NOMO-1 treated with DMSO at 0.1 percent for 48 hours (cell line): Measurements from ENCODE around the gene FAF1.
"Not testable (repeated sequence)": the region's sequence is repeated elsewhere in the genome, so short reads cannot be mapped to it uniquely, and the experiment has no call there.

ENCODE experiments used
- DNase-seq: peaks from one replicate; lab custom pipeline; 2025; ENCODE audit not compliant: unreplicated experiment; lab: John Stamatoyannopoulos, UW

Gene FAF1

GRCh38 chr1:50967416-50968157 is 7.5 kb upstream of the FAF1 start:
- no peak for DNase-seq

- no peak for DNase-seq
These were observed 6.9 kb upstream of the FAF1 start for GRCh38 chr1:50966991-50967390.

DNA sequence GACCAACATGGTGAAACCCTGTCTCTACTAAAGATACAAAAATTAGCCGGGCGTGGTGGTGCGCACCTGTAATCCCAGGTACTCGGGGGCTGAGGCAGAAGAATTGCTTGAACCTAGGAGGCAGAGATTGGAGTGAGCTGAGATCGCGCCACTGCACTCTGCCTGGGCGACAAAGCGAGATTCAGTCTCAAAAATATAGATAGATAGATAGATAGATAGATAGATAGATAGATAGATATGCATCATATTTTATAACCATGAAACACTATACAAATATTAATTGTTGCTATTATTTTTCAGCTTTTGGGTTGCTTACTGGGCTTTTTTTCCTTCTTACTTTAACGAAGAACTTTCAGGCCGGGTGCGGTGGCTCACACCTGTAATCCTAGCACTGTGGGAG is 4.8 kb upstream of the FAF1 start:
- DNase-seq, result no peak

DNA sequence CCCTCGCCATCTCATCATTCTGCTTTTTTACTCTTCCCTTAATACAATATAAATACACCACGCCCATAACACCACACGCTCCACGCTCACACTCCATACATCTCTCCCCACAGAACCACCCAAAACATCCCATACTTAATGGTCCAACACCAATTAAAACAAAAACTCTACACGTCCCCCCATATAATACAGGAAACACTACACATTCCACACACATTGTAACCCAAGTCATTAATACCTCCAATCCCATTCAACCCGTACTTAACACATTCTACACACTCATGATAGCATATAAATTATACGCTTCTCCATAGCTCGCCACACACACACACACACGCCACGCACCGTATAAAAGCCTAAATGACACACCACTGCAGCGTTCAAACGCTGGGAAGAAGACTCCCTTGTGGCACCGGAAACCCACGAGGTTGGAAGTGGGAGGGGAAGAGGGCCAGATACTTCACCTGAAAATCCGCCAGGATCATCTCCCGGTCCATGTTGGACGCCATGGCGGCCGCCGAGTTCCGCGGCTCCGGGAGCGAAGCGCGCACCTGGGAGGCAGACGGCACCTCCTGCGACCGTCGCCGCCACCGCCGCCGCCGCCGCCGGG is 659 bp downstream of the FAF1 start:
- DNase-seq, result no peak

DNA sequence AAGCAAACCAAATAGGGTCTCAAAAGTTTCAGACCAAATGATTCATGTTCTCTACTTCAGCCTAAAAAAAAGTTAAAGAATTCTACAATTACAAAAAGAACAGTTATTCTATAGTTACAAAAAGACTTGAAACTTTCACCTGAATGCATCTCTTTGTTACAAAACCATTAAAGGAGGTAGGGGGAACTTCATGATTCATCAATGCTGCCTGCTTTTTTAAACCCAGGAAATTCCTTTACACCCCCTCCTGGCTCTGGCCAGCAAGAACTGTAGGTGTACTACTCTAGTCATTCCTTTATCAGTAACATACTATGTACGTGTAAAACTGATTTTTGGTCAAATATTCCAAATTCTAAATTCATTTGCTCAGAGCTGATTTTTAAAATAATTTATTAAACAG is 5.0 kb downstream of the FAF1 start:
- no peak for DNase-seq

DNA sequence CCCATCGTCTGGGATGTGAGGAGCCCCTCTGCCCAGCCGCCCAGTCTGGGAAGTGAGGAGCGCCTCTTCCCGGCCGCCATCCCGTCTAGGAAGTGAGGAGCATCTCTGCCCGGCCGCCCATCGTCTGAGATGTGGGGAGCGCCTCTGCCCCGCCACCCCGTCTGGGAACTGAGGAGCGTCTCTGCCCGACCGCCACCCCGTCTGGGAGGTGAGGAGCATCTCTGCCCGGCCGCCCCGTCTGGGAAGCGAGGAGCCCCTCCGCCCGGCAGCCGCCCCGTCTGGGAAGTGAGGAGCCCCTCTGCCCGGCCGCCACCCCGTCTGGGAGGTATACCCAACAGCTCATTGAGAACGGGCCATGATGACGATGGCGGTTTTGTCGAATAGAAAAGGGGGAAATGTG is 7.5 kb downstream of the FAF1 start:
- DNase-seq, result not testable (repeated sequence)

DNA sequence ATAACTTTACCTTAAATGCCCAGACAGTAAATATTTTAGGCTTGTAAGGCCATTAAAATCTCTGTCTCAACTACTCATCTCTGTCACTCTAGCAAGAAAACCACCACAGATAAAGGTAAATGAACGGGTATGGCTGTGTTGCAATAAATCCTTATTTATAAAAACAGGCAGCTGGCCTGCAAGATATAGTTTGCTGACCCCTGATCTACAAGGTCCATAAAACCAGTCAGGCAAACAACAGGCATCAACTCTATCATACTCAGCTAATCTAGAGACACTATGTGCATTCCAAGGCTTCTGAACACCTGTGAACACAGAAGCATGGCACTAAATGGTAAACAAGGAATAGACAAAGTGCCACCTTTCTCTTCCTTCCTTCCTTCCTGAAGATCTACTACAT is 9.7 kb downstream of the FAF1 start:
- no peak for DNase-seq

- DNase-seq, result no peak
These were observed 10.6 kb downstream of the FAF1 start for GRCh38 chr1:50949286-50949982.

GRCh38 chr1:50942334-50942733 is 17.7 kb downstream of the FAF1 start:
- DNase-seq, result no peak

- no peak for DNase-seq
These were observed 19.8 kb downstream of the FAF1 start for GRCh38 chr1:50940291-50940690.

GRCh38 chr1:50936321-50936720 is 23.7 kb downstream of the FAF1 start:
- no peak for DNase-seq

DNA sequence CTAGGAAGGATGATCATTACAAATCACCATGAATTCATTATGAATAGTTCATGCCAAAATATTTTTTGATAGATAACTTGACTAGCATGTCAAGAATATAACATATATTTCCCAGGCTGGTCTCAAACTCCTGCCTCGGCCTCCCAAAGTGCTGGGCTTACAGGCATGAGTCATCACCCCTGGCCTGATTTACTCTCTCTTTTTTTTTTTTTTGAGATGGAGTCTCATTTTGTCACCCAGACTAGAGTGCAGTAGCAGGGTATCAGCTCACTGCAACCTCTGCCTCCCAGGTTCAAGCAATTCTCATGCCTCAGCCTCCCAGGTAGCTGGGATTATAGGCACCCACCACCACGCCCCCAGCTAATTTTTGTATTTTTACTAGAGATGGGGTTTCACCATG is 24.8 kb downstream of the FAF1 start:
- DNase-seq, result not testable (repeated sequence)

DNA sequence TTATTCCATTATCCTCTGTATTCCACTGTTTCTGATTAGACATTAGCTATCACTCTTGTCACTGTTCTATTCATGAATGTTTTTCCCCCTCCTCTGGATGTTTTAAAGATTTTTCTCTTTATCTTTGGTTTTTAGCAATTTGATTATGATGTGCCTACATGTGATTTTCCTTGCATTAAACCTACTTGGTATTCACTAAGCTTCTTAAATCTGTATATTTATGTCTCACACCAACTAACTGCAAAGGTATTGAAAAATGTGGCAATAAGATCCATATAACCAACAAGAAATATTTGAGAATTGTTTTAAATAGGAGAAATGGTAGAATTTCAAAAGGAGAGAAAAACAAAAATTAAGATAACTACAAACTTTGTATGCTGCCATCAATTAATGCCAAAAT is 25.2 kb downstream of the FAF1 start:
- no peak for DNase-seq

DNA sequence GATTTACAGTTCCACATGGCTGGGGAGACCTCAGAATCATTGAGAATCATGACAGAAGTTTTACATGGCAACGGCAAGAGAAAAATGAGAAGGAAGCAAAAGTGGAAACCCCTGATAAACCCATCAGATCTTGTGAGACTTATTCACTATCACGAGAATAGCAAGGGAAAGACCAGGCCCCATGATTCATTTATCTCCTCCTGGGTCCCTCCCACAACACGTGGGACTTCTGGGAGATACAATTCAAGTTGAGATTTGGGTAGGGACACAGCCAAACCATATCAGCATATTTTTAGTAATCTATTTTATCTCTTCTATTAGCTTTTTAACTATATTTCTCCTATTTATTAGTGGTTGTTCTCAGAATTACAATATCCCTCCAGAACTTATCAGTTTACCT is 26.3 kb downstream of the FAF1 start:
- DNase-seq, result not testable (repeated sequence)

GRCh38 chr1:50932043-50932442 is 28.0 kb downstream of the FAF1 start:
- DNase-seq, result not testable (repeated sequence)

DNA sequence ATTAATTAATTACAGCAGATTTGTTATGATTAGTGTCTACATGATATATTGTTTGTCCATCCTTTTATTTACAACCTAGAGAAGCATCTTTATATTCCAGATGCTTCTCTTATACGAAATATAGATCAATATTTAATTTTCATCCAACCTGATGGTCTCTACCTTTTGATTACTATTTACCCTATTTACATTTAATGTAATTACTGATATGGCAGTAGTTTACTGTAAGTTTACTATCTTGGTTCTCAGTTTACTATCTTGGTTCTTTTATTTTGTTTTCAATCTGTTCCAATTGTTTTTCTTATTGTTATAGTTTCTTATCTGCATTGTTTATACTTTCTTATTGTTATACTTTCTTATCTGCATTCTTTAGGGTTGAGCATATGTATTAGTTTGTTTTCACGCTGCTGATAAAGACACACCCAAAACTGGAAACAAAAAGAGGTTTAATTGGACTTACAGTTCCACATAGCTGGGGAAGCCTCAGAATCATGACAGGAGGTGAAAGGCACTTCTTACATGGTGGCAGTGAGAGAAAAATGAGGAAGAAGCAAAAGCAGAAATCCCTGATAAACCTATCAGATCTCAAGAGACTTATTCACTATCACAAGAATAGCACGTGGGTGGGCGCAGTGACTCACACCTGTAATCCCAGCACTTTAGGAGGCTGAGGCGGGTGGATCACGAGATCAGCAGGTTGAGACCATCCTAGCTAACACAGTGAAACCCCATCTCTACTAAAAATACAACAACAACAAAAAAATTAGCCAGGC is 28.9 kb downstream of the FAF1 start:
- no peak for DNase-seq

DNA sequence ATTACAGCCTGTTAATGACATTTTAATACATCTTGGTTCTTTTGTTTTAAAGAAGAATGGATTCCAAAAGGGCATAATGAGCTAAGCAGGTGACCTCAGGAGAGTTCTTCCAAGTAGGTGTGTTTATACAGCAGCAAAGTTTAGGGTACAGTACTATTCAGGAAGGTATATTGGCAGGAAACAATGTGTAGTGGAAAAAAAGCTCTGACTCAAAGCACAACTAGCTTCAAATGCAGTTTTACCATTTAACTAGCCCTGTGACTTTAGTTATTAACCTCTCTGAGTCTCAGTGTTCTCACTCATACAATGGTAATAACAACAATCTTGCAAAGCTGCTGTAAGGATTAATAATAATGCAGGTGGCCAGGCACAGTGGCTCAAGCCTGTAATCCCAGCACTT is 29.9 kb downstream of the FAF1 start:
- no peak for DNase-seq

DNA sequence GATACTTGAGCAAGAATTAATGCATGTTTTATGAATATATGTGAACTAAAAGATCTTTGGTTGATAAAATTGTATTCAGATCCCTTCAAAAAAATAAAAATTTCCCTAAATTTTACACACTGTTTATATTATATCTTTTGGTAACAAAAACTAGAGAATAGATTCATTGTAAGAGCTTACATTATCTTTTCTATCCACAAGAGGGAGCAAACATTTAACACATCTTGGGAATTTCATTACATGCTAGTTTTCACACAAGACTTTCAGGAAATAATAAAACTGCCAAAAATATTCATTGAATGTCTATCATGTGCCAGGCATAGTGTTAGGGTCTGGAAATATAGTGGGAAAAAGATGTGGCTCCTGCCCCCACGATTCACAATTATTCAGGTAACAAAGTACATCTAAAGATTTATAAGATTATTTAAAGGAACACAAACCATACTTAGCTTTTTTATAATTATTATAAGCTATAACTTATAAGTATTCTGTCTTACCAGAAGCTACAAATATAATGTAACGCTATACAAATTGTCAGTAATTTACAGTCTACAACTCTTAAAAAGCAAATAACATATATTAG is 30.6 kb downstream of the FAF1 start:
- no peak for DNase-seq

DNA sequence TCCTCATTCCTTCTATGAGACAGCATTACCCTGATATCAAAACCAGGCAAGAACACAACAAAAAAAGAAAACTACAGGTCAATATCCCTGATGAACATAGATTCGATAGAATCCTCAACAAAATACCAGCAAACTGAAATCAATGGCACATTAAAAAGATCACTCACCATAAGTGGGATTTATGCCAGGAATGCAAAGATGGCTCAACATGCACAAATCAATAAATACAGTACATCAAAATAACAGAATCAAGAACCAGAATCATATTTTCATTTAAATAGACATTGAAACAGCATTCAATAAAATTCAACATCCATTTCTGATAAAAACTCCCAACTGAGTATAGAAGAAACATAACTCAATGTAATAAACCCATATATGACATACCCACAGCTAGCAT is 36.5 kb downstream of the FAF1 start:
- no peak for DNase-seq

DNA sequence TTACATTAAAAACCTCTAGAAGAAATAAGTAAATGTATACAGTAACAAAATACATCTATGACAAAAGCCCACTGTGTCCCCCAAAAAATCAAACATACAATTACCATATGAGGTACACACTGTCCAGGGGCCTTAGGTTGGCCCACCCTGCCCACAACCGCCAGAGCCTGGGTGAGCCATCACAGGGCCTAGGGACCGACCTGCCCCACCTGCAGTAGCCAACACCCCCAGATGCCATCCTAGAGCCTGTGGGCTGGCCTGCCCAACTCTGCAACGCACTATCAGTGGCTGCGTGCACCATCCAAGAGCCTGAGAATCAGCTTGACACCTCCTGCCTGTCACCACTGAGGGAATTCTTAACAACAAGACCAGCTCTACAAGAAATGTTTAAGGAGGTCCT is 39.0 kb downstream of the FAF1 start:
- no peak for DNase-seq

- DNase-seq, result no peak
These were observed 39.7 kb downstream of the FAF1 start for GRCh38 chr1:50920409-50920808.
